Mesodermal cell (in vitro differentiated cells): Measurements from ENCODE around the gene AVPR2.
A peak's percentile ranks its signal among the peaks of the same experiment; 100 is the strongest.

Experiments used
- H3K27ac ChIP-seq: 2 replicates; pipeline ENCODE4 v1.7.0; 2013; ENCODE audit warnings: mild to moderate bottlenecking, low read depth, low read length, moderate library complexity; ENCODE audit not compliant: severe bottlenecking
- H3K36me3 ChIP-seq: 2 replicates; pipeline ENCODE4 v1.7.1; 2013; ENCODE audit warnings: mild to moderate bottlenecking, low read length, moderate library complexity; ENCODE audit not compliant: control insufficient read depth, insufficient read depth
- H3K4me1 ChIP-seq: one replicate; pipeline ENCODE4 v1.7.1; 2013; ENCODE audit warnings: mild to moderate bottlenecking, low read length; ENCODE audit not compliant: insufficient read depth, control insufficient read depth, poor library complexity, severe bottlenecking
- H3K4me3 ChIP-seq: 2 replicates; pipeline ENCODE4 v1.7.0; 2013; ENCODE audit warnings: low read length, control low read depth, mild to moderate bottlenecking; ENCODE audit not compliant: insufficient read depth, poor library complexity, severe bottlenecking; ENCODE audit errors: extremely low read depth
- H3K9me3 ChIP-seq: 2 replicates; pipeline ENCODE4 v1.7.1; 2013; ENCODE audit warnings: mild to moderate bottlenecking, low read length, moderate library complexity; ENCODE audit not compliant: control insufficient read depth
- WGBS, 2 experiments: methylation state at CpG; one replicate each; pipeline ENCODE4 v1.1.5; 2013; ENCODE audit warnings: missing lambda C conversion rate in 2 of 2; ENCODE audit not compliant: insufficient coverage in 2 of 2; 5-methylcytosine and 5-hydroxymethylcytosine counted together

Gene AVPR2

DNA sequence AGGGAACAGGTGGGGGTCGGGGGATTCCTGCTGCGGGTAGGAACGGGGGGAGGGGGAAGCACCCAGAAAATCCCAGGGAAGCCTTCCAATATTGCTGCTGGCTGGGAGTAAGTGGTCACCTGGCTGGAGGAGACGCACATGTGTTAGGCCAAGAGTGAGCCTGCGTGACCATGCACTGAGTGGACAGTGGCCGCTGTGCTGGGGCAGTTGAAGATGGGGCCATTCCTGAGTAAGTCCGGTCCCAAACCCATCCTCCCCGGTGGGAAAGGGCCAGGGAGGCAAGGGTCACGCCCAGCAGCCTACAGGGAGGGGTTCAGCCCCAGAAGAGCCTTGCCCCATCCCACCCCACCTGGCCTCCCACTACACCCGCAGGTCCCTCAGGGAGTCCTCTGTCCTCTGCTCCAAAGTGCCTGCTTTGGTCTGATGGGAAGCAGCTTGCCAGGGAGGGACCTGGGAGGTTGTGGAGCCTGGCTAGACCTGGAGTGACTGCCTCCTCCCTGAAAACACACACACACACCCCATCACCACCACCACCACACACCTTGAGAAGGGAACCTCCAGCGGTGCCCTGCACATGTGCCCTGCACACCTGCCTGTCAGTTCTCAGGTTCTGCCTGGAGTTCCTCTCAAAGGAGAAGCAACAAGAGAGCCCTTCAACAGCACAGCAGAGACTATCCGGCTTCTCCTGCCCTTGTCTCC, 24.6 kb upstream of the AVPR2 start:
- peaks cover 42% of the 10 kb centered on the region for H3K4me1 ChIP-seq
- H3K27ac ChIP-seq: no peak overlapping the region
- H3K4me3 ChIP-seq: no peak overlapping the region
- 80 to 100% methylated on average over 2 of the region's 12 CpGs for WGBS, 2 experiments
- H3K36me3 ChIP-seq: no peaks in the 10 kb centered on the region
- no peaks in the 10 kb centered on the region for H3K9me3 ChIP-seq

- WGBS, 2 experiments: 28% methylated on average over 4 of the region's 6 CpGs; no CpG with 5 or more reads in 1 of the 2 experiments
- H3K9me3 ChIP-seq: no peaks in the 10 kb centered on the region
- H3K27ac ChIP-seq: no peak overlapping the region
- peaks cover 42% of the 10 kb centered on the region for H3K4me1 ChIP-seq
- no peaks in the 10 kb centered on the region for H3K36me3 ChIP-seq
- H3K4me3 ChIP-seq: no peak overlapping the region
These were observed 24.0 kb upstream of the AVPR2 start for GRCh38 chrX:153880440-153880815.

- Histone ChIP-seq H3K4me3 (no peak overlapping the region), H3K4me1 (peaks cover 42% of the 10 kb centered on the region), H3K36me3 (no peaks in the 10 kb centered on the region), H3K9me3 (no peaks in the 10 kb centered on the region), H3K27ac (no peak overlapping the region)
- 100% methylated on average over 1 of the region's 7 CpGs; no CpG with 5 or more reads in 1 of the 2 experiments for WGBS, 2 experiments
These were observed 23.2 kb upstream of the AVPR2 start for GRCh38 chrX:153881281-153881680.

- Histone ChIP-seq H3K9me3 (no peaks in the 10 kb centered on the region), H3K4me1 (peaks cover 46% of the 10 kb centered on the region), H3K36me3 (no peaks in the 10 kb centered on the region), H3K27ac (peak overlapping the region; percentile 83), H3K4me3 (no peak overlapping the region)
- 38 to 40% methylated on average over 2 to 5 of the region's 8 CpGs for WGBS, 2 experiments
These were observed 22.4 kb upstream of the AVPR2 start for GRCh38 chrX:153882086-153882498.

- Histone ChIP-seq H3K36me3 (no peaks in the 10 kb centered on the region), H3K27ac (peak overlapping the region; percentile 75), H3K4me1 (peaks cover 45% of the 10 kb centered on the region), H3K4me3 (no peak overlapping the region), H3K9me3 (no peaks in the 10 kb centered on the region)
- WGBS, 2 experiments: no CpG with 5 or more reads among the region's 7 CpGs
These were observed 21.9 kb upstream of the AVPR2 start for GRCh38 chrX:153882557-153882956.

- Histone ChIP-seq H3K4me3 (peak overlapping the region; percentile 5), H3K4me1 (peaks cover 38% of the 10 kb centered on the region), H3K9me3 (no peaks in the 10 kb centered on the region), H3K27ac (peak overlapping the region; percentile 36), H3K36me3 (no peaks in the 10 kb centered on the region)
- 23 to 40% methylated on average over 1 to 6 of the region's 13 CpGs for WGBS, 2 experiments
These were observed 21.2 kb upstream of the AVPR2 start for GRCh38 chrX:153883163-153883843.

DNA sequence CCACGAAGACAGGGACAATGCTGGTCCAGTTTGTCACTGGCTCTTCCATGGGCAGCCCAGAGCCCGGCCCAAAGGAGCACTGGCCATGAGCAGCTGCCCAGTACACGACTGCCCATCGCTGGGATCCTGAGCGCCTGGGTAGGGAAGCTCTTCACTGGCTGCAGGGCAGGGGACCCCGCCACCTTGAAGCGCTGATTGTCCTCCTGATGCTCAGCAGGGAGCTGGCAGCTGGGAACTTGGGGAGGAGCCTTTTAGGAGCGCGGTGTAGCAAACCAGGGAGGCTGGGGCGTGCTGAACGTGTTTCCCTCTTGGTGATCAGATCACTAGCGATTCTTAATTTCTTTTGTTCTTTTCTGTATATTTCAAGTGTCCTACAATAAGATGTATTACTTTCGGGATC, 20.3 kb upstream of the AVPR2 start:
- Histone ChIP-seq H3K4me3 (no peak overlapping the region), H3K27ac (no peak overlapping the region), H3K9me3 (no peaks in the 10 kb centered on the region), H3K4me1 (peaks cover 31% of the 10 kb centered on the region), H3K36me3 (no peaks in the 10 kb centered on the region)
- no CpG with 5 or more reads among the region's 13 CpGs for WGBS, 2 experiments

- Histone ChIP-seq H3K9me3 (no peaks in the 10 kb centered on the region), H3K27ac (no peak overlapping the region), H3K4me3 (peak overlapping the region; percentile 43), H3K4me1 (peaks cover 31% of the 10 kb centered on the region), H3K36me3 (no peaks in the 10 kb centered on the region)
- WGBS, 2 experiments: 0 to 83% methylated on average over 1 to 2 of the region's 6 CpGs
These were observed 19.9 kb upstream of the AVPR2 start for GRCh38 chrX:153884590-153884989.

DNA sequence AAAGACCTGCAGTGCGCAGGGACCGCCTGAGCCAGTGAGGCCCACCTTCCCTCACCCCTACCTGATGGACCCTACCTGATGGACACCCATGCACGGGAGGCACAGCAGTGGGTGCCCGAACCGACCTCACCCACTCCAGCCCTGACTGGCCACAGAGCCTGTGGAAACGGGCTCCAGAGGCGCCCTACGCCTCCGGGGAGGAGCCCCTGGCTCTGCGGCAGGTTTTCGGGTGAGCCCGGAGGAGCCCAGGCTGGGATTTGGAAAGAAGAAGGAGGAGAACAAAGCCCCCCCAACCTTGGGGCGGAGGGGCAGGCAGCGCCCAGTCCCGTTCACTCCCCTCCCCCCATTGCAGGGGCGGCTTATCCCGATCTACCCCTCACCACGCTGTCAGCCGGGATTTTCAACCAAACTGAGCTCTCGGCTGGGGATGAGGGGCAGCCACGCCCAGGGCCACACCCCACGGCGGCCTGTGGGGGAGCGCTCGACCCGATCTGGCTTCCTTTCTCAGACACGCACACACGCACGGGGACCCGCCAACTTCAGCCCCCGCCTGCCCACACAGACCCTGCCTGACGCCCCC, 19.2 kb upstream of the AVPR2 start:
- Histone ChIP-seq H3K9me3 (no peaks in the 10 kb centered on the region), H3K36me3 (no peaks in the 10 kb centered on the region), H3K4me1 (peaks cover 27% of the 10 kb centered on the region), H3K4me3 (peak overlapping the region; percentile 43), H3K27ac (no peak overlapping the region)
- WGBS, 2 experiments: 0 to 7% methylated on average over 5 to 6 of the region's 32 CpGs

DNA sequence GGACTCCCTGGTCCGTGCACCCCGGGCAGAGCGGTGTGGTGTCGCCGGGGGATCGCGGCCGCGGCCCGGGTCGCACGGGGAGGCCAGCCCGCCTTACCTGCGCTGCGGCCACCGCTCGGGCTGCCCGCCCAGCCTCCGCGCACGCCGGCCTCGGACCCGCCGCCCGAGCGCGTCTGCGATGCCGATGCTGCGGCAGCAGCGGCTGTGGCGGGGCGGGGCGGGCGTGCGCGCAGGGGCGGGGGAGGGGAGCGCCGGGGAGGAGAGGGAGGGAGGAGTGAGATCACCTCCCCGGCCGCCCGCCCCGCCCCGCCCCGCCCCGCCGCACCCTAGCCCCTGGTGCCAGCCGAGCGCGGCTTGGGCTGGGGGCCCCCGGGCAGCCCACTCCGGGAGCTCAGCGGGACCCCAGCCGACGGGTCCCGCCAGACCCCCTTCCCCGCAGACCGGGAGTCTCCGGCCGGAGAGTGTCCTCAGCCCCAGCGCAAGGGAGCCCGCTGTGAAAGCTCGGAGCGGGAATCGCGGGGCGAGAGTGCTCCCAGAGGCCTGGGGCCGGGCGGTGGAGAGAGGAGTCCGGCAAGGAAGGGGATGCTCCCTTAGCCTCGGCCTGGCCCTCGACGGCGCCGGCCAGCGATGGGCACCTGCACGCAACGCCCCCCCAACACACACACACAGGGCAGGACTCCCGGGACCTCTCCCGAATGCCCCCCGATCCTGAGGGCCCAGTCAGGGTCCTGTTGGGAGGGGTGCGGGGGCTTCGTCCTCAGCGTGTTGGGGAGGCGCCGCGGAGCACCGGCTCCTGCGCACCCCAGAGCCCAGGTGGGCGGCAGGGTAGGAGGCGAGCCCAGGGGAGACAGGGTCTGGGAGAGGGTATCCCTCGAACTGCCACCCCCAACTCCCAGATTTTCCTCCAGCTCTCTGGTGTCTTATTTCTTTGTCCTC, 18.2 kb upstream of the AVPR2 start, which contains the start of gene L1CAM:
Gene L1CAM (minus strand): TSS at position 206 of the 936 bp plus-strand sequence. CDS start 10,337 bp downstream, outside the sequence.
- H3K27ac ChIP-seq: peak within 1 kb of the TSS; percentile 23
- H3K4me1 ChIP-seq: peaks cover 27% of the 10 kb centered on the region
- WGBS, 2 experiments: 0% methylated on average over 3 to 19 of the region's 94 CpGs
- no peaks in the 10 kb centered on the region for H3K36me3 ChIP-seq
- peak within 1 kb of the TSS; percentile 43 for H3K4me3 ChIP-seq
- H3K9me3 ChIP-seq: no peaks in the 10 kb centered on the region
